ENCODE data around the gene DEDD.
"Not testable (repeated sequence)": the region's sequence is repeated elsewhere in the genome, so short reads cannot be mapped to it uniquely, and the experiment has no call there.

The DEDD gene

DNA sequence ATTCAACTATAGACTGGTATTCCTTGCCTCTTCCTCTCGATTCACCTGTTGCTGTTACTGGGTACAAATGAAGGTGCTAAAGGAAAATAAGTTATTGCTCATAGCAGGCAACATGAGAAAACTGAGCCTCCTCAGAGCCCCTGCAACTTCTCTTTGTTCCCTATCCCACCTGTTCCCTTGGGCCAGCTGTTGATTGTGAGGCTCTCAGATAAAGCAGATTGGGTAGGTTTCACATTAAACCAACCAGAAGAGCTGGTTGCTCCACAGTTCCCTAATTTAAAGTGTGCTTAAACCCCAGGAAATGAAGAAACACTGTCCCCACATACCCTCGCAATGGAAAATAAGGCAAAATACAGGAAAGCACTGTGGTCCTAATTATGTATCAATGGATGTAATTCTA lies 4.8 kb downstream of the DEDD start:
- no peak for DNase-seq (ENCODE audit: low read depth in 3 of 3)

DNA sequence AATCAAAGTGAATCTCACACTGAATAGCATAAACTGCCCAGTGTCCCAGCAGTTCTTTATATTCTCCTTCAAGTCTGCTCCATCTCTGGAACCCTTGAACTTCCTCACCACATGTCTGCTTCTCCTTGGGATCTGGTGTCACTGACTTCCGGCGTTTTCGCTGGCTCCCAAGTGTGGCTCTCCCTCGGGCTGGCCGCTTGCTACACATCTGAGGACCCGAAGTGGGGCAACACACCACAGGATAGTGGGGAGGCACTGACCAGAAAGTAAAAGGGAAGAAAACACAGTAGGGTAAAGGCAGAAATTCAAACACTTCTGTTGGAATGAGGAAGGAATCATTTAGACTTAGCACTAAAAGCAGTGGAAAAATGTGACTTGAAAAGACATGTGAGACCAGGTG lies 9.5 kb downstream of the DEDD start:
- DNase-seq (ENCODE audit: low read depth in 3 of 3): no peak

DNA sequence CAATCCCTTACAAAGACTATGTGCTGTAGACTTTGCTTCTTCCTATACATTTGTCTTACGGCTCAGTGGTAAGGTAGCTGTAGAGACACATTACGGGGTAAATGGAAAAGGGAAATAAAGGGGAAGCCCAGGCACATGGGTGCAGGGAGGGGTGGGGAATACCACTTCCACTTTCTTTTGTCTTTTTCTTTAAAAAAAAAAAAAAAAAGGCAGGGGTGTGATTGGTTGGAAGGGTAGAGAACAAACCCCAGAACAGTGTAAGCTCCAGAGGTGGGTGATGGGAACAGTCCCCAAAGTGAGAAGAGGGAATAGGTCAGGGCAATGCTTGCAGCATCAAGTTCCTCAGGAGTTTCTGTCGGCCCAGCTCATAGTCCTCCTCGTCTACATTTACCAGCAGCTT lies 10.6 kb downstream of the DEDD start:
- no peak for DNase-seq (ENCODE audit: low read depth in 3 of 3)

DNA sequence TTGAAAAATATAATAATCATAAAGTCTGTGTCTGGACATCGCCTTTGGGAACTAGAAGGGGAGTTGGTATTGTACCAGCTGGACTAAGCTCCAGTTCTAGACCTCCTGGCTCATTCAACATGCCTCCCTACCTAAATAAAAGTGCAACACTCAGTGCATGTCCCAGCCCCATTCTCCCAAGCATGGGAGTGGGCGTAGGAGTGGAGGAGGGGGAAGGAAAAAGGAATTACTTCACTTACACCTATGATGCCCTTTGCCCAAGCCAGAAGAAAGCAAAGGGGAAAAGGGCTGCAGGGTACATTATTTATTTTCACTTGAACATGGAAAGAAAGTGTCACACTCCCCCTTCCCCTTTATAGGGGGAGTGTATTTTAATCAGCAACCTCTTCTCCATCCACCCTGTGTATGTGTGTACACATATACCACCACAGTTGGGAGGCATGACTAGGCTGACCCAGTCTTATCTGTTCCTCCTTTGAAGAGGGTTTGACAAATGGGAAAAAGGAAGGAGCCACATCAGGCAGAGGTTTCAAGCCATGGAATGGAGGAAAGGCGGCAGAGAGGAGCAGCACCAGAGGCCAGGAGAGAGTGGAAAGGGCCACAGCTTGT lies 11.3 kb downstream of the DEDD start:
- no peak for DNase-seq (ENCODE audit: low read depth in 3 of 3)

DNA sequence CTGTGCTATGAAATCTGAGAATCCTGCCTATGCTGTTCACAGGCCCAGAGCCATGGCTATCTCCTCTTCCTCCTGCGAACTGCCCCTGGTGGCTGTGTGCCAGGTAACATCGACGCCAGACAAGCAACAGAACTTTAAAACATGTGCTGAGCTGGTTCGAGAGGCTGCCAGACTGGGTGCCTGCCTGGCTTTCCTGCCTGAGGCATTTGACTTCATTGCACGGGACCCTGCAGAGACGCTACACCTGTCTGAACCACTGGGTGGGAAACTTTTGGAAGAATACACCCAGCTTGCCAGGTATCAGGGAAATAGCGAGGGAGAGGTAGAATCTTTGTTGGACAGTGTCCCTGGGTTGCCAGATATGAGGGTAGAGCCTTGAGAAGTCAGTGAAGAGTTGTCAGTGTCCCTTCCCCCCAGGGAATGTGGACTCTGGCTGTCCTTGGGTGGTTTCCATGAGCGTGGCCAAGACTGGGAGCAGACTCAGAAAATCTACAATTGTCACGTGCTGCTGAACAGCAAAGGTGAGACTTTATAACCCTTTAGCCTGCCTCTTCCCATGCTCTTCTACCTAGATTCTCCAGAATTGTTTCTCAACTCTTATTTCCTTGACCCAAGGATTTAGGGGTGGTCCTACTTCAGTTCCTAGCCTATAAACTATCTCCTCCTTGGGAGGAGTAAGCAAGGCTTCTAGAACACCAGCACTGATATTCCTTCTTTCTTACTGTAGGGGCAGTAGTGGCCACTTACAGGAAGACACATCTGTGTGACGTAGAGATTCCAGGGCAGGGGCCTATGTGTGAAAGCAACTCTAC lies 13.2 kb downstream of the DEDD start:
- peak; percentile 44 to 65 (median 58) for DNase-seq (ENCODE audit: low read depth in 3 of 3)

DNA sequence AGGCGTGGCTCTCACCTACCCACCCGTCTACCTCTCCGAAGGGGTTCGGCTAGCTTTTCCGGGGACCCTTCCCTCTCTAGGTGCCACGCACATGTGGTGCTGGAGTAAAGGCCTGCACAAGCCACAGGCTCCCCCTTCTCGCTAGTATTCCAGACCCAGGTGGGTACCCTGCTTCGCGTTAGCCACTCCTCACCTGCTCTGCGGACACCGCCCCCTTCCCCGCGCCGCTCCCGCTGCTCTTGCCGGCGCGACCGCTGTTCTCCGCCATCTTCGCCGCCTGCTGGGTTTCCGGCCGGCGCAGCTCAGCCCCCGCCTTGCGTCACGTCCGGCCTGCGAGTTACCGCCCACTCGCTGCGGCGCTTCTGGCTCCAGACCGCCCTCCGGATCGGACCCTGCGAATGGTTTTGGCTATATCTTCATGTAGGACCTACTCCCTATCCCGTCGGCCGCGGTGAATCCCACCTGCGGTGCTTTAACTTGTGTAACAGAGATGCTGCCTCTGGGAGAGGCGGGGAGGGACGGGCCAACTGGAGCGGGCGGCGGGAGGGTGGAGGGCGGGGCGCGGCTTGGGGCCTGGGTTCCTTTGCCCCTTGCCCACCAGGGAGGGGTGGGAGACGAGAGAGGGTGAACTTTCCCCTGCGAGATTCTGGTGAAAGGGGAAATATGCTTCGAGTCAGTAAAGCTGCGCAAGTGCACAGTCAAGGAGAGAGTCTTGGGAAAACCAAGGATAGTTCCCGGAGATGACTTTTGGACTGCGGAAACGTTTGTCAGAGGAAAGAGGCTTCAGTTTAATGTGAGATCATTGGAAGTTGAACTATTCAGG lies 14.5 kb downstream of the DEDD start, which contains the start of the genes NIT1 and PFDN2:
Gene NIT1 (plus strand): TSS at position 347 of the 823 bp plus-strand sequence. CDS start 72 bp downstream, at position 419.
Gene PFDN2 (minus strand): TSS at position 279 of the 823 bp plus-strand sequence. CDS start 11 bp downstream, at position 268.
- peak; percentile 68 to 86 (median 70) for DNase-seq (ENCODE audit: low read depth in 3 of 3)

DNA sequence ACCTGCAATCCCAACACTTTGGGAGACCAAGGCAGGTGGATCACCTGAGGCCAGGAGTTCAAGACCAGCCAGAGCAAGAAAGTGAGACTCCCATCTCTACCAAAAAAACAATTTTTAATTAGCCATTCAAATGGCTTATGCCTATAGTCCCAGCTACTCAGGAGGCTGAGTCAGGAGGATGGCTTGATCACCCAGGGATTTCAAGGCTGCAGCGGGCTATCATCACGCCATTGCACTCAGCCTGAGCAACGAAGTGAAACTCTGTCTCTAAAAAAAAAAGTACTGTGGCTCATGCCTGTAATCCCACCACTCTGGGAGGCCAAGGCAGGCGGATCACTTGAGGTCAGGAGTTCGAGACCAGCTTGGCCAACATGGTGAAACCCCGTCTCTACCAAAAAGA lies 16.5 kb downstream of the DEDD start:
- DNase-seq (ENCODE audit: low read depth in 3 of 3): not testable (repeated sequence)

DNA sequence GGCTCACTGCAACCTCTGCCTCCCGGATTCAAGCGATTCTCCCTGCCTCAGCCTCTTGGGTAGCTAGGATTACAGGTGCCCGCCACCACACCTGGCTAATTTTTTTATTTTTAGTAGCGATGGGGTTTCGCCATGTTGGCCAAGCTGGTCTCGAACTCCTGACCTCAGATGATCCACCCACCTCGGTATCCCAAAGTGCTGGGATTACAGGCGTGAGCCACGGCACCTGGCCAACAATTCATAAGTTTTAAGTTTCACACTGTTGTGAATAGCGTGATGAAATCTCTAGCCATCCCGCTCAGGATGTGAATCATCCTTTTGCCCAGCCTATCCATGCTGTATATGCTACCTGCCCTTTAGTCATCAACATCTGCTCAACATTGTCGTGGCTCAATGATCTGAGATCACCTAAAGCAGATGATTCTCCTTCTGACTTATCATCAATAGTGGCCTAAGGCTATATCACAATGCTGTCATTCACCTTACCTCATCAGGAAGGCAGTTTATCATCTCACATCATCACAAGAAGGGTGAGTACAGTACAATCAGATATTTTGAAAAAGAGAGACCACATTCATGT lies 17.2 kb downstream of the DEDD start:
- DNase-seq (ENCODE audit: low read depth in 3 of 3): peak in 1 of 3 experiments; percentile 39

DNA sequence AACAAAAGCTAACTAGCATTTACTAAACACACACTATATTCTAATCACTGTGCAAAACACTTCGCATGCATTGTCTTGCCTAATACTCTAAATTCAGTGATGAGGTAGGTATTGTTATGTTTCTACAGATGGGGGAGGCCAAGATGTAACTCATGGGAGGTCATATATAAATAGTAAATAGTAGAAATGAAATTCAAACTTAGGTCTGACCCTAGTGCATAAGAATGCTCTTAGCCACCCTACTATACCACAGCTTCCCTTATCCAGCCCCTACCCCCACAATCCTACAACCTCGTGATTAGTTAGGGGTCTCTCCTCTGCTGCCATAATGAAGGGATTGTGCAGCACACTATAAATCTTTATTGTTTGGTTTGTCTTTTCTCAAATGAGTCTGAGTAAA lies 17.9 kb downstream of the DEDD start:
- DNase-seq (ENCODE audit: low read depth in 3 of 3): no peak

DNA sequence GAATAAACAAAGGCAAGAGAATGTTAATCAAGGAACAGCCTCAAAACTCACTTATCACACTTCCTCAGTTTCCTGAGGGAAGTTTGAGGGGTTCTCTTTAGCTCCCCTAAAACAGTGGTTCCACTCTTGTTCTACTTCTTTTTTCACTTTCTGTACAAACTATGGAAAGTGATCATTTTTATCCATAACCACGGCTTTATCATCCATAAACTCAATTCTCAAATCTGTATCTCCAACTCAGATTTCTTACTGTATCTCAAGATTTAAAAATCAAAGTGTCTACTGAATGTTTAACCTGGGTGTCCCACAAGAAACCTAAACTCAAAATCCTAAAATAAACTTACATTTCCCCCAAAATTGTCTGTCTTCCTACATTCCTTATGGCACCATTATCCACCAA lies 18.6 kb downstream of the DEDD start:
- DNase-seq (ENCODE audit: low read depth in 3 of 3): no peak

DNA sequence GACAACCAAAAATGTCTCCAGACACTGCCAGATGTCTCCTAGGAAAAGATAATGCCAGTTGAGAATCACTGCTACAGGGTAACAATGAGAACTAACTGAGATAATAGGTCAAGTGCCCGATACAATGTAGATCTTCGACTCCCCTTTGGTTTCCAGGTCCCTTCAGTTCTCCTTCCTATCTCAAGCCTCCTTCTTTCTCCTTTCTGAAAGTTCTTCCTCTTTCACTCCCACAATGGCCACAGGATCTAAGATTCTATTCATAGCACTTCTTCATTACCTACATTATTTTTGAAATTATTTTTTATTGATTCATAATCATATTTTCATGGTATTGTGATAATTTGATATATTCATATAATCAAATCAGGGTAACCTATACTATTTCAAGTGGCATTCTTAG lies 20.9 kb downstream of the DEDD start:
- no peak for DNase-seq (ENCODE audit: low read depth in 3 of 3)

DNA sequence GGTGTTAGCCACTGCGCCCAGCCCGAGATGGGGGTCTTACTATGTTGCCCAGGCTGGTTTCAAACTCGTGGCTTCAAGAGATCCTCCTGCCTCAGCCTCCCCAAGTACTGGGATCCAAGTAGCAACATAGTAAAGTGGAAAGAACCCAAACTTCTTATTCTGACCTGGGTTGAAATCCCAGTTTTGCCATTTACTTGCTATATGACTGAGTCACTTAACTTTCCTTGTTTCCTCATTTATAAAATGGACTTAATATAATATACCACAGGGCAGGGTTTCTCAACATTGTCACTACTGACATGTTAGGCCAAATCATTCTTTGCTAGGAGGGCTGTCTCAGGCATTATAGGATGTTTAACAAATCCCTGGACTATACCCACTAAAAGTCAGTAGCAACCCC lies 21.4 kb downstream of the DEDD start:
- no peak for DNase-seq (ENCODE audit: low read depth in 3 of 3)

DNA sequence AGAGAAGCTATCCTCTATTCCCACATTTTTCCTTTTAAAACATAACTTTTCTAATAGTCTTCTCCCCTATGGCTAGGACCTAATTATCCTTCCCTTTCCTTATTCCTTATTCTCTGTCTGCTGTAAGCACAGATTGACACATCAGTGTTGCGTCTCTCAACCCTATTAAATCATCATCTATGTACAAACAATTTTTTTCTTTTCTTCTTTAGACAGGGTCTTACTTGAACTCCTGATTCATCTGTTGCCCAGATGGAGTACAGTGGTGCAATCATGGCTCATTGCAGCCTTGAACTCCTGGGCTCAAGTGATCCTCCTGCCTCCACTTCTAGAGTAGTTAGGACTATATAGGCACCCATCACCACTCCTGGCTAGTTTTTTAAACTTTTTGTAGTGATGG lies 26.0 kb downstream of the DEDD start:
- DNase-seq (ENCODE audit: low read depth in 3 of 3): no peak

DNA sequence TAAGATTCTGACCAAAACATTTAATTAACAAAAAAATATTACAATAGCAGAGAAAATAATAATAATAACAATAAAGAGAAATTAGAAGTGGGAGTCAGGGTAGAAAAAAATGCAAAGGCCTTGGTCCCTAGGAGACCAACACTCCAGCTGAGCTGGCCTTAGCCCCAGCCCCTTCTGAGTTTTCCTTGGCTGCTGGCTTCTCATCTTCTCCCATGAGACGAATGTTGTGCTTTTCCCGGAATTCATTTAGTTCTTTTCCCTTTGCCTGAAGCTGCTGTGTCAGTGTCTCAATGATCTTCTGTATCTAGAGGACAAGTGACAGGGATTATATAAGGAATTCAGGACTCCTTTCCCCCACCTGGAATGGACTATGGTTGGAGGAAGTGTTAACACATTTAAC lies 31.9 kb downstream of the DEDD start:
- no peak for DNase-seq (ENCODE audit: low read depth in 3 of 3)

DNA sequence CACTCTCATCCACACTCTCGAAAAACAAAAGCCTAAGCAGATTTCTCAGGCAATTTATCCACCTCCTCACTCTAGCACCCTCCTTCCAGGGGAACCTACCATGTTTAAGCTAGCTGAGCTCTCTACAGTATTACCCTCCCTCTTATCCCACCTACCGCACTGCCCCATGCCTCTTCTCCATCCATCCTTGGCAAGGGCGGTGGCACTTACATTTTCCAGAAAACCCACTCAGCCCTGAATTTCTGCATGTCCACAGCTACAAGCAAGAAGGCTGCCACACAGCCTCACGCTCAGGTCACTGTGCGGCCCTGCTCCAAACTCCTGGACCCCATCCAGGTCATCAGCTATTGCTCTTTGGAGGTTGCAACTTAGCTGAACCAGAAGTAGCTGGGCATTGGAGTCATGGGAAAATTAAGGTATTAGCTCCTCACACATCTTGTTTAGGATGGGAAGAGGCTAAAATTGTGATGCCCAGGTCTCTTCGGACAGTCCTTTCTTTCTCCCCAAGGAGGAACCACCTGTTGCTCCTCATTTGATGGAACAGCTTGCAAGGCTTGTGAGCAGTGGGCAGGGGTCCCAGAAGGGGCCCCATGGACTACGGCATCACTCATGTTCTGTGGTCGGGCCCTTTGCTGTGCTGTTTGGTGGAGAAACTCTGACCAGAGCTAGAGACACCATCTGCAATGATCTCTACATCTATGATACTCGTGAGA lies 33.2 kb downstream of the DEDD start:
- DNase-seq (ENCODE audit: low read depth in 3 of 3): no peak

DNA sequence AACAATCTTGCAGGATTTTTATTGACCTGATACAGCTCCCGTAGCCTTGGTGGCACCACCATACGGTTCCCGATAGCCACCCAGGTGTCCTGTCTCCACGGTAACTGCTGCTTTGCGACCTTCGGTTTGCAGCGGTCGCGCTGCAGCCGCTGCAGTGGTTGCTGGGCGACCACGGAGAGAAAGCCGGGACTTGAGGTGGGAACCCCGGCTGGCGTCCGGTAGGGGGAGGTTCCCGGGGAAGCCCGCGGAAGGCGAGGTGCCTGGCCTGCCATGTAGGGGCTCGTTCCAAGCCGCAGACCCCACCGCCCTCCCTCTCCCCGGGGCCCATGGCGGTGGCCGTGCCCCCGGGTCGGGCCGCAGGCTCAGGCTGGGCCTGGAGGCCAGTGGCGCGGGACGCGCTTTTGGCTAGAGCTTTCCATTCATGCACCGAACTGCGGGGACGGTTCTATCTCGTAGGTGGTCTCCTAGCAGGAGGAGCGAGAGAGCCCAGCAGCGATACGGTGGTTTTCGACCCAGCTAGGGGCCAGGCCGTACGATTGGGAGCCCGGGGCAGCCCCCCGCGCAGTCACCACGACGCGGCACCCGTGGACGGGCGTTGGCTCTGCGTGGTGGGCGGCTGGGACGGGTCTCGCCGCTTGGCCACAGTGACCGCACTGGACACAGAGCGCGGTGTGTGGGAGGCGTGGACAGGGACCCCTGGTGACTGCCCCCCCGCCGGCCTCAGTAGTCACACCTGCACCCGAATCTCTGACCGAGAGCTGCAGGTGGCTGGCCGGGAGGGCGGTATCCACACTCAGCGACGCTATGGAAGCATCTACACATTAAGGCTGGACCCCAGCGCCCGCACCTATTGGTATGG lies 34.0 kb downstream of the DEDD start, which contains the start of gene KLHDC9:
Gene KLHDC9 (plus strand): TSS at position 152 of the 859 bp plus-strand sequence. CDS start 175 bp downstream, at position 327.
- DNase-seq (ENCODE audit: low read depth in 3 of 3): peak; percentile 35 to 73 (median 38)

DNA sequence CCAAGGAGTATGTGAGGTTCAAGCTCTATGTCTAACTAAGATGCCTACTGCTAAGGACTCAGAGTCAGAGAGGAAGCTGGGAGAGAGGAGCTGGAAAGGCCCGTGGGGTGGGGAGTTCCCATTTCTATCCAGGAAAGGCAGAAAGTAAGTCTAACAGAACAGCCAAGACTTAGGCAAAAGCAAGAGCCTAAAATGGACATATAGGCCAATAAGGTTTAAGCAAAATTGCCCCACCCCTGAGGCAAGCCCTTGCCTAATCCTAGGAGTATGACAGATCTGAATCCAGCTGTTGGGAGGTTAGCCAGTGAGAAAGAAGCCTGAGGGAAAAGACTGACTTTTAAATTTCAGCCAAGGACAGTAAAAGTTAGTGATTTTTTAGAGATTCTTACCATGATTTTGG lies 35.9 kb downstream of the DEDD start:
- no peak for DNase-seq (ENCODE audit: low read depth in 3 of 3)

DNA sequence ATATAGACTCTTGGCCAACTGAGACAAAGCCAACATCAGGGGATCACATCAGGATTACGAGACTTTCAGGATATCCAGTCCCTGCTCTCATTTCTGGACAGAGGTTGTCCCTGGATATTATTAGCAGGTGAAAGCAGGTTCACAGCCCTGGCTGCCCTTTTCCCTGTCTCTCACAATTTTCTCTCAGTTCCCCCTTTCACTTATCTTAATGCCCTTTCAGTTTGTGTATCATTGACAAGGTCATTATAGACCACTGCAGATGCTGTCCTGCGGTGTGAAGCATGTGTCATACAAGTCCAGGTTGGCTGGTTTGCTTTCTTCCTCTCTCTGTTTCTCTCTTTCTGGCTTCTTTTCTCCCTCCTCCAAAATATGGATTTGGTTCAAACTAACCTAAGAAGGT lies 36.5 kb downstream of the DEDD start:
- DNase-seq (ENCODE audit: low read depth in 3 of 3): no peak

DNA sequence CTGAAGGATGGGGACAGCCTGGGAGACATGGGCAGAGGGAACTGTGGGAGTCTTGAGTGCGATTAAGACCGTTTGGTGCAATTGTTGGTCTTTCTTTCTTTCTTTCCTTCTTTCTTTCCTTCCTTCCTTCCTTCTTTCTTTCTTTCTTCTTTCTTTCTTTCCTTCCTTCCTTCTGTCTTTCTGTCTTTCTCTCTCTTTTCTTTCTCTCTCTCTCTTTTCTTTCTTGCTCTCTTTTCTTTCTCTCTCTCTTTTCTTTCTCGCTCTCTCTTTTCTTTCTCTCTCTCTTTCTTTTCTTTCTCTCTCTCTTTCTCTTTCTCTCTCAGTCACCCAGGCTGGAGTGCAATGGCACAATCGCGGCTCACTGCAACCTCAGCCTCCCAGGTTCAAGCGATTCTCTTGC lies 37.2 kb downstream of the DEDD start:
- DNase-seq (ENCODE audit: low read depth in 3 of 3): no peak

DNA sequence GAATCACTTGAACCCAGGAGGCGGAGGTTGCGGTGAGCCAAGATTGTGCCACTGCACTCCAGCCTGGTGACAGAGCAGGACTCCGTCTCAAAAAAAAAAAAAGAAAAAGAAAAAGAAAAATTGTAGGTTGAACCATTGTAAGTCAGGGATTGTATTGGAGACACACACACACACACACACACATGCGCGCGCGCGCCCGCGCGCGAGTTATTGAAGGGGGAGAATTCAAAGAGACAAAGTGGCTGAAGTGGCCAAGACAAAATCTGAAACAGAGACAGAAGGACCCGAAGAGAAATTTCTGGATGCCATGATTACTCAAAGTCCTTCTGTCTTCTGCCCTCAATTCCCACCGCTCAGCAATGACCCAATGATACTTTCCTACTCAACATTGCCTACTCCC lies 38.0 kb downstream of the DEDD start:
- DNase-seq (ENCODE audit: low read depth in 3 of 3): no peak

All from stimulated activated CD4-positive, alpha-beta T cell treated with anti-CD3 and anti-CD28 coated beads, TNF-alpha, amount 100 ng/mL, for 24 hours (primary cell).